ENCODE results near the gene METRN.

DNA sequence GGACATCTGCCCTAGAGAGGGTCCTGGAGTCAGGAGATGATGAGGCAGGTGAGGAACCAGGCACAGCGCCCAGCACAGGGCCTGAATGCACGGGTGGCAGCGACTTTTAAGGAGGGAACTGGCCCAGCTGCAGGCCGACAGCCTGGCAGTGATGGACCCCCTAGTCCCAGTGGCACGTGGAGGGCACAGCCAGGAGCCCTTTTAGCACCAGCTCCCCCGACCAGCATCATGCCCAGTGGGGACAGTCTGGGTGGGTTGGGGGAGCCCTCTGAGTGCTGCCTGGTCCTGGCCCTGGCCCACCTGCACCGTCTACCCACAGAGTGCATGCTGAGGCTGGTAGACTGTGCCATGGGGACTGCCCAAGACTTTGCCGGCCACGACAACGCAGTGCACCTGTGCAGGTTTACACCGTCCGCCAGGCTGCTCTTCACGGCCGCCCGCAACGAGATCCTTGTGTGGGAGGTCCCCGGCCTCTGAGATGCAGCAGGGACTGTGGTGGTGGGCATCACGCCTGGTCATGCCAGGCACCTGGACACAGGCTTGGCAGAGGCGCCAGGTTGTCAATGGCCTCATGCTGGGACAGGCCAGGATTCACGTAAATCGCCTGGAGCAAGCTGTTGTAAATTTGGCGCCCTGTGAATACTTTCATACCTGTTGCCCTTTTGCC is 47.7 kb upstream of the METRN start:
- no peak for TF ChIP-seq POLR2AphosphoS5 (IDR thresholded peaks at IDR 0.05; ENCODE audit: low read depth, low read length)
- TF ChIP-seq TAF1 (IDR thresholded peaks at IDR 0.05; ENCODE audit: borderline replicate concordance, insufficient read depth, low read length) = no peak
- TF ChIP-seq, protein P1, sequence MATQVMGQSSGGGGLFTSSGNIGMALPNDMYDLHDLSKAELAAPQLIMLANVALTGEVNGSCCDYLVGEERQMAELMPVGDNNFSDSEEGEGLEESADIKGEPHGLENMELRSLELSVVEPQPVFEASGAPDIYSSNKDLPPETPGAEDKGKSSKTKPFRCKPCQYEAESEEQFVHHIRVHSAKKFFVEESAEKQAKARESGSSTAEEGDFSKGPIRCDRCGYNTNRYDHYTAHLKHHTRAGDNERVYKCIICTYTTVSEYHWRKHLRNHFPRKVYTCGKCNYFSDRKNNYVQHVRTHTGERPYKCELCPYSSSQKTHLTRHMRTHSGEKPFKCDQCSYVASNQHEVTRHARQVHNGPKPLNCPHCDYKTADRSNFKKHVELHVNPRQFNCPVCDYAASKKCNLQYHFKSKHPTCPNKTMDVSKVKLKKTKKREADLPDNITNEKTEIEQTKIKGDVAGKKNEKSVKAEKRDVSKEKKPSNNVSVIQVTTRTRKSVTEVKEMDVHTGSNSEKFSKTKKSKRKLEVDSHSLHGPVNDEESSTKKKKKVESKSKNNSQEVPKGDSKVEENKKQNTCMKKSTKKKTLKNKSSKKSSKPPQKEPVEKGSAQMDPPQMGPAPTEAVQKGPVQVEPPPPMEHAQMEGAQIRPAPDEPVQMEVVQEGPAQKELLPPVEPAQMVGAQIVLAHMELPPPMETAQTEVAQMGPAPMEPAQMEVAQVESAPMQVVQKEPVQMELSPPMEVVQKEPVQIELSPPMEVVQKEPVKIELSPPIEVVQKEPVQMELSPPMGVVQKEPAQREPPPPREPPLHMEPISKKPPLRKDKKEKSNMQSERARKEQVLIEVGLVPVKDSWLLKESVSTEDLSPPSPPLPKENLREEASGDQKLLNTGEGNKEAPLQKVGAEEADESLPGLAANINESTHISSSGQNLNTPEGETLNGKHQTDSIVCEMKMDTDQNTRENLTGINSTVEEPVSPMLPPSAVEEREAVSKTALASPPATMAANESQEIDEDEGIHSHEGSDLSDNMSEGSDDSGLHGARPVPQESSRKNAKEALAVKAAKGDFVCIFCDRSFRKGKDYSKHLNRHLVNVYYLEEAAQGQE (IDR thresholded peaks at IDR 0.05; ENCODE audit: insufficient read depth in 1 of 2, low read depth in 2 of 2, low read length in 2 of 2) = no peak
